Panc1 (cell line): ENCODE results near the gene CDK17. TPM values are rescaled to one million over a fixed set of nuclear protein-coding genes. Genes with fewer than 3 reads are reported as not detected.

Experiments
- ATAC-seq: fragments of 200-7000 bp; cut with Tn5 transposase; 2 replicates; pipeline ENCODE4 v1.9.1; 2020; ENCODE audit warnings: mild to moderate bottlenecking, moderate library complexity
- BruUV-seq: library from RNA; stranded (reverse); fragments of 400-500 nt; replicated peaks from 2 replicates; lab custom pipeline; 2021; lab: Mats Ljungman, UMichigan
- CTCF ChIA-PET: fragments of 300-600 bp; sonication (Branson Sonifier 250); formaldehyde crosslinking; loops from one replicate; lab custom pipeline; 2022; ENCODE audit warnings: antibody characterized with exemption; lab: Charles Lee
- POLR2A ChIA-PET: fragments of 300-600 bp; sonication (Branson Sonifier 250); formaldehyde crosslinking; loops from one replicate; lab custom pipeline; 2022; ENCODE audit warnings: antibody characterized with exemption; lab: Charles Lee
- DNase-seq: peaks from one replicate; pipeline ENCODE4 v3.0.0-alpha.2; 2010; ENCODE audit warnings: low read depth, low spot score
- H3K27ac ChIP-seq: 2 replicates; pipeline ENCODE4 v1.5.1; 2011; ENCODE audit warnings: mild to moderate bottlenecking, low read length, inconsistent platforms
- H3K27me3 ChIP-seq: fragments of 200-500 bp; sonication (Bioruptor generic); 2 replicates; pipeline ENCODE4 v1.6.0; 2014; ENCODE audit warnings: low read length, inconsistent platforms; ENCODE audit not compliant: control insufficient read depth, insufficient read depth
- H3K36me3 ChIP-seq: fragments of 200-500 bp; sonication (Bioruptor generic); 2 replicates; pipeline ENCODE4 v1.5.1; 2014; ENCODE audit warnings: inconsistent platforms, mild to moderate bottlenecking, low read length, moderate library complexity; ENCODE audit not compliant: control insufficient read depth, insufficient read depth
- H3K4me1 ChIP-seq: 2 replicates; pipeline ENCODE4 v1.5.1; 2011; ENCODE audit warnings: inconsistent platforms, mild to moderate bottlenecking, low read length, moderate library complexity; ENCODE audit not compliant: control insufficient read depth, insufficient read depth
- H3K4me3 ChIP-seq, 2 experiments: 2 replicates each; pipeline ENCODE4 v1.5.1; 2011 to 2012; ENCODE audit warnings: low read depth in 2 of 2, low read length in 2 of 2, mild to moderate bottlenecking in 2 of 2, inconsistent platforms in 1 of 2, moderate library complexity in 1 of 2
- H3K9me3 ChIP-seq: fragments of 200-500 bp; sonication (Bioruptor generic); 2 replicates; pipeline ENCODE4 v1.5.1; 2014; ENCODE audit warnings: low read depth, mild to moderate bottlenecking, inconsistent platforms, low read length, moderate library complexity; ENCODE audit not compliant: control insufficient read depth, insufficient read depth
- CTCF ChIP-seq: fragments of 450-650 bp; IDR thresholded peaks from 2 replicates; pipeline ENCODE4 v1.5.1; 2017; ENCODE audit warnings: mild to moderate bottlenecking
- POLR2AphosphoS5 ChIP-seq: IDR thresholded peaks from 2 replicates; pipeline ENCODE4 v1.6.1; 2012; ENCODE audit warnings: mild to moderate bottlenecking, low read depth, low read length, moderate library complexity
- REST ChIP-seq, 2 experiments: IDR thresholded peaks; 2 replicates each; pipeline ENCODE4 v1.6.1; 2011 to 2012; ENCODE audit warnings: low read depth in 2 of 2, control low read depth in 1 of 2, low read length in 1 of 2, mild to moderate bottlenecking in 1 of 2, moderate library complexity in 1 of 2; ENCODE audit not compliant: insufficient read depth in 1 of 2
- SIN3A ChIP-seq: IDR thresholded peaks from 2 replicates; pipeline ENCODE4 v1.6.1; 2012; ENCODE audit warnings: low read depth, mild to moderate bottlenecking, low read length, moderate library complexity, borderline replicate concordance; ENCODE audit not compliant: insufficient read depth
- TCF7L2 ChIP-seq: IDR thresholded peaks from 2 replicates; pipeline ENCODE4 v1.6.1; 2011; ENCODE audit warnings: mild to moderate bottlenecking, low read depth, low read length, inconsistent platforms
- in situ Hi-C: cut with HindIII; loops from 2 replicates; pipeline ENCODE4 v1.10.0; 2016; ENCODE audit warnings: low sequenced_read_pairs, low pct_unique_long_range_greater_than_20kb
- intact Hi-C: fragments of 100-400 bp; cut with micrococcal nuclease; formaldehyde crosslinking; loops from one replicate; pipeline ENCODE4 v1.10.0; 2022; ENCODE audit not compliant: unreplicated experiment
- total RNA-seq: library from RNA; stranded (reverse); gene quantifications from one replicate; pipeline ENCODE4 v1.2.1, GENCODE V29; 2021; ENCODE audit not compliant: unreplicated experiment

CDK17 gene
- total RNA-seq, 1 experiment from 2014 or later: 23.2 TPM

GRCh38 chr12:96356831-96357230, 43.4 kb downstream of the CDK17 start:
- H3K27me3 ChIP-seq: no peaks in the 10 kb centered on the region
- ChIA-PET CTCF (no interaction called here), POLR2A (no interaction called here)
- H3K4me1 ChIP-seq: peaks cover 5% of the 10 kb centered on the region
- no peak overlapping the region for H3K4me3 ChIP-seq
- intact Hi-C loops (no loop called here), in situ Hi-C loops (no loop called here)
- DNase-seq (no peak), ATAC-seq (no peak)
- no peak for TF ChIP-seq CTCF
- TF ChIP-seq POLR2AphosphoS5: no peak
- no peak for TF ChIP-seq TCF7L2
- no peak for TF ChIP-seq REST (IDR thresholded peaks at IDR 0.05; ENCODE audit: insufficient read depth in 1 of 2, low read depth in 2 of 2, low read length in 1 of 2)
- no peak for TF ChIP-seq SIN3A
- H3K9me3 ChIP-seq: no peaks in the 10 kb centered on the region
- H3K27ac ChIP-seq: no peak overlapping the region
- no TSS peak for BruUV-seq
- no peaks in the 10 kb centered on the region for H3K36me3 ChIP-seq

- ATAC-seq (no peak), DNase-seq (no peak)
- Histone ChIP-seq H3K4me3 (no peak overlapping the region), H3K9me3 (no peaks in the 10 kb centered on the region), H3K4me1 (no peaks in the 10 kb centered on the region; the same call in 1 of the 2 replicates), H3K27ac (no peak overlapping the region), H3K27me3 (no peaks in the 10 kb centered on the region), H3K36me3 (no peaks in the 10 kb centered on the region)
- BruUV-seq: no TSS peak
- no peak for TF ChIP-seq CTCF
- TF ChIP-seq SIN3A: no peak
- no peak for TF ChIP-seq REST (IDR thresholded peaks at IDR 0.05; ENCODE audit: insufficient read depth in 1 of 2, low read depth in 2 of 2, low read length in 1 of 2)
- no peak for TF ChIP-seq POLR2AphosphoS5
- no peak for TF ChIP-seq TCF7L2
- intact Hi-C loops (no loop called here), in situ Hi-C loops (no loop called here)
- ChIA-PET CTCF (no interaction called here), POLR2A (interaction anchor here (0.6 kb wide), 1 partner anchor 17 kb away, joined by 6 read pairs; no protein-coding TSS in a partner anchor)
These were observed 45.2 kb downstream of the CDK17 start for GRCh38 chr12:96354844-96355534.
